Duodenal mucosa (tissue), 2 donors: ENCODE results near the gene GLP2R.
"Not testable (repeated sequence)": the region's sequence is repeated elsewhere in the genome, so short reads cannot be mapped to it uniquely, and the experiment has no call there.

Experiments used
- H3K27ac ChIP-seq: one replicate; pipeline ENCODE4 v1.7.0; 2013; ENCODE audit warnings: low read depth, low read length
- H3K27me3 ChIP-seq, 2 donors: one replicate each; pipeline ENCODE4 v1.7.0; 2013; ENCODE audit warnings: low read length in 2 of 2, control low read depth in 1 of 2; ENCODE audit not compliant: insufficient read depth in 2 of 2, control insufficient read depth in 1 of 2
- H3K36me3 ChIP-seq, 2 donors: one replicate each; pipeline ENCODE4 v1.7.0; 2013; ENCODE audit warnings: low read length in 2 of 2, control low read depth in 1 of 2; ENCODE audit not compliant: insufficient read depth in 2 of 2, control insufficient read depth in 1 of 2
- H3K4me1 ChIP-seq, 2 donors: one replicate each; pipeline ENCODE4 v1.7.0; 2013; ENCODE audit warnings: low read length in 2 of 2, control low read depth in 1 of 2; ENCODE audit not compliant: insufficient read depth in 2 of 2, control insufficient read depth in 1 of 2
- H3K4me3 ChIP-seq, 2 donors: one replicate each; pipeline ENCODE4 v1.7.0; 2013; ENCODE audit warnings: low read length in 2 of 2, low read depth in 1 of 2
- H3K9ac ChIP-seq, 2 donors: one replicate each; pipeline ENCODE4 v1.7.0; 2013; ENCODE audit warnings: low read length in 2 of 2, low read depth in 1 of 2
- H3K9me3 ChIP-seq, 2 donors: one replicate each; pipeline ENCODE4 v1.7.0; 2013; ENCODE audit warnings: low read length in 2 of 2, control low read depth in 1 of 2; ENCODE audit not compliant: control insufficient read depth in 1 of 2

Gene GLP2R

GRCh38 chr17:9917801-9918200 lies 92.1 kb downstream of the GLP2R start:
- no peak overlapping the region for H3K4me3 ChIP-seq
- H3K36me3 ChIP-seq = no peaks in the 10 kb centered on the region
- H3K9me3 ChIP-seq = no peaks in the 10 kb centered on the region
- H3K9ac ChIP-seq = no peak overlapping the region
- no peaks in the 10 kb centered on the region for H3K4me1 ChIP-seq
- H3K27me3 ChIP-seq = no peaks in the 10 kb centered on the region
- no peak overlapping the region for H3K27ac ChIP-seq

- Histone ChIP-seq H3K27ac (no peak overlapping the region), H3K9me3 (no peaks in the 10 kb centered on the region), H3K9ac (no peak overlapping the region), H3K4me3 (no peak overlapping the region), H3K4me1 (no peaks in the 10 kb centered on the region), H3K36me3 (no peaks in the 10 kb centered on the region), H3K27me3 (no peaks in the 10 kb centered on the region)
Measured at GRCh38 chr17:9918352-9918751, 92.6 kb downstream of the GLP2R start.

- Histone ChIP-seq H3K27me3 (no peaks in the 10 kb centered on the region), H3K36me3 (no peaks in the 10 kb centered on the region), H3K27ac (no peak overlapping the region), H3K4me1 (no peaks in the 10 kb centered on the region), H3K9me3 (no peaks in the 10 kb centered on the region), H3K9ac (no peak overlapping the region), H3K4me3 (no peak overlapping the region)
Measured at GRCh38 chr17:9918804-9919352, 93.2 kb downstream of the GLP2R start.

- not testable (repeated sequence) for H3K36me3 ChIP-seq, H3K27ac ChIP-seq, H3K4me3 ChIP-seq, H3K9me3 ChIP-seq, H3K27me3 ChIP-seq, H3K4me1 ChIP-seq, H3K9ac ChIP-seq
Measured at GRCh38 chr17:9921216-9921615, 95.5 kb downstream of the GLP2R start.

- no peaks in the 10 kb centered on the region for H3K9me3 ChIP-seq
- no peaks in the 10 kb centered on the region for H3K36me3 ChIP-seq
- H3K4me1 ChIP-seq = no peaks in the 10 kb centered on the region
- no peak overlapping the region for H3K4me3 ChIP-seq
- no peak overlapping the region for H3K27ac ChIP-seq
- no peaks in the 10 kb centered on the region for H3K27me3 ChIP-seq
- no peak overlapping the region for H3K9ac ChIP-seq
Measured at GRCh38 chr17:9922012-9922848, 96.5 kb downstream of the GLP2R start.

GRCh38 chr17:9924735-9925191 lies 99.0 kb downstream of the GLP2R start:
- no peaks in the 10 kb centered on the region for H3K4me1 ChIP-seq
- no peak overlapping the region for H3K9ac ChIP-seq

GRCh38 chr17:9925457-9925856 lies 99.7 kb downstream of the GLP2R start:
- H3K9ac ChIP-seq = no peak overlapping the region
- no peaks in the 10 kb centered on the region for H3K9me3 ChIP-seq
- no peak overlapping the region for H3K4me3 ChIP-seq
- no peak overlapping the region for H3K27ac ChIP-seq
- no peaks in the 10 kb centered on the region for H3K27me3 ChIP-seq
- no peaks in the 10 kb centered on the region for H3K4me1 ChIP-seq
- no peaks in the 10 kb centered on the region for H3K36me3 ChIP-seq

More at GRCh38 chr17:9924735-9925191, 99.0 kb downstream of the GLP2R start:
- no peak overlapping the region for H3K4me3 ChIP-seq
- H3K36me3 ChIP-seq = no peaks in the 10 kb centered on the region
- no peaks in the 10 kb centered on the region for H3K9me3 ChIP-seq
- no peak overlapping the region for H3K27ac ChIP-seq
- no peaks in the 10 kb centered on the region for H3K27me3 ChIP-seq

- Histone ChIP-seq H3K4me3 (no peak overlapping the region), H3K36me3 (no peaks in the 10 kb centered on the region), H3K27ac (no peak overlapping the region), H3K9ac (no peak overlapping the region), H3K4me1 (no peaks in the 10 kb centered on the region), H3K9me3 (no peaks in the 10 kb centered on the region), H3K27me3 (no peaks in the 10 kb centered on the region)
Measured at GRCh38 chr17:9926150-9926804, 100.6 kb downstream of the GLP2R start.

GRCh38 chr17:9928601-9929333 lies 103.0 kb downstream of the GLP2R start:
- no peaks in the 10 kb centered on the region for H3K4me1 ChIP-seq
- H3K27ac ChIP-seq = no peak overlapping the region
- no peaks in the 10 kb centered on the region for H3K36me3 ChIP-seq
- no peak overlapping the region for H3K4me3 ChIP-seq
- H3K9me3 ChIP-seq = no peaks in the 10 kb centered on the region
- H3K9ac ChIP-seq = no peak overlapping the region
- no peaks in the 10 kb centered on the region for H3K27me3 ChIP-seq

GRCh38 chr17:9929871-9930270 lies 104.1 kb downstream of the GLP2R start:
- Histone ChIP-seq H3K9me3 (no peaks in the 10 kb centered on the region), H3K27ac (no peak overlapping the region), H3K36me3 (no peaks in the 10 kb centered on the region)

More at GRCh38 chr17:9929871-9930270, 104.1 kb downstream of the GLP2R start:
- Histone ChIP-seq H3K9ac (no peak overlapping the region), H3K27me3 (no peaks in the 10 kb centered on the region), H3K4me3 (no peak overlapping the region), H3K4me1 (no peaks in the 10 kb centered on the region)
